Neural cell (in vitro differentiated cells): Measurements from ENCODE around the gene CTRB2. TPM values are rescaled to one million over a fixed set of nuclear protein-coding genes. Genes with fewer than 3 reads are reported as not detected.

Experiments
- H2AFZ ChIP-seq: fragments of 200-600, 300-800 bp; sonication (generic), shearing (Covaris generic); 2 replicates; pipeline ENCODE4 v1.6.0; 2014; ENCODE audit warnings: low read depth, mild to moderate bottlenecking, antibody characterized with exemption, low read length, moderate library complexity
- H3F3A ChIP-seq: fragments of 200-600 bp; shearing (Covaris generic); 2 replicates; pipeline ENCODE4 v1.6.1; 2016; ENCODE audit warnings: mild to moderate bottlenecking, moderate library complexity, mixed read lengths, antibody characterized with exemption, low read length; ENCODE audit not compliant: insufficient read depth, poor library complexity, severe bottlenecking
- H3K27ac ChIP-seq: fragments of 200-600, 300-800 bp; sonication (generic), shearing (Covaris generic); 2 replicates; pipeline ENCODE4 v1.5.1; 2014; ENCODE audit warnings: mild to moderate bottlenecking, low read length, moderate library complexity
- H3K27me3 ChIP-seq: fragments of 300-800, 200-600 bp; sonication (generic), shearing (Covaris generic); 2 replicates; pipeline ENCODE4 v1.6.0; 2014; ENCODE audit warnings: mild to moderate bottlenecking, low read depth, low read length, moderate library complexity; ENCODE audit not compliant: insufficient read depth
- H3K36me3 ChIP-seq: fragments of 300-800, 200-600 bp; sonication (generic), shearing (Covaris generic); 2 replicates; pipeline ENCODE4 v1.5.1; 2014; ENCODE audit warnings: mild to moderate bottlenecking, antibody characterized with exemption, low read length, moderate library complexity; ENCODE audit not compliant: insufficient read depth
- H3K4me2 ChIP-seq: fragments of 300-800, 200-600 bp; sonication (generic), shearing (Covaris generic); 2 replicates; pipeline ENCODE4 v1.6.0; 2014; ENCODE audit warnings: mild to moderate bottlenecking, low read length
- H3K4me3 ChIP-seq: fragments of 300-800, 200-600 bp; sonication (generic), shearing (Covaris generic); 2 replicates; pipeline ENCODE4 v1.5.1; 2014; ENCODE audit warnings: mild to moderate bottlenecking, low read length, moderate library complexity
- H3K79me2 ChIP-seq: fragments of 200-600 bp; shearing (Covaris generic); replicated peaks from 2 replicates; pipeline ENCODE4 v1.6.0; 2014; ENCODE audit warnings: mild to moderate bottlenecking, low read length, moderate library complexity; ENCODE audit not compliant: insufficient read depth
- H3K9ac ChIP-seq: fragments of 300-800, 200-600 bp; sonication (generic), shearing (Covaris generic); 2 replicates; pipeline ENCODE4 v1.6.1; 2016; ENCODE audit warnings: mild to moderate bottlenecking, low read length, mixed read lengths
- H3K9me2 ChIP-seq: fragments of 200-600 bp; shearing (Covaris generic); 2 replicates; pipeline ENCODE4 v1.6.1; 2016; ENCODE audit warnings: mild to moderate bottlenecking, low read length, mixed read lengths; ENCODE audit not compliant: insufficient read depth
- H3K9me3 ChIP-seq: fragments of 200-600, 300-800 bp; sonication (generic), shearing (Covaris generic); 2 replicates; pipeline ENCODE4 v1.6.1; 2016; ENCODE audit warnings: mild to moderate bottlenecking, mixed run types, low read length, moderate library complexity, mixed read lengths
- H4K20me1 ChIP-seq: fragments of 200-600 bp; shearing (Covaris generic); 2 replicates; pipeline ENCODE4 v1.6.1; 2016; ENCODE audit warnings: mild to moderate bottlenecking, mixed run types; ENCODE audit not compliant: insufficient read depth
- EP300 ChIP-seq: fragments of 450-650 bp; conservative IDR thresholded peaks from 2 replicates; pipeline ENCODE4 v1.6.1; 2014; ENCODE audit warnings: antibody characterized with exemption, mild to moderate bottlenecking, moderate library complexity; ENCODE audit not compliant: poor library complexity, severe bottlenecking
- EZH2 ChIP-seq: fragments of 200-600, 300-800 bp; shearing (Covaris generic), sonication (generic); IDR thresholded peaks from 2 replicates; pipeline ENCODE4 v1.6.1; 2014; ENCODE audit warnings: antibody characterized with exemption, low read length, borderline replicate concordance, mild to moderate bottlenecking; ENCODE audit not compliant: insufficient read depth, poor library complexity, severe bottlenecking
- MXI1 ChIP-seq: fragments of 450-650 bp; conservative IDR thresholded peaks from 2 replicates; pipeline ENCODE4 v1.6.1; 2014; ENCODE audit warnings: antibody characterized with exemption, mild to moderate bottlenecking; ENCODE audit not compliant: poor library complexity, severe bottlenecking
- POLR2AphosphoS5 ChIP-seq: IDR thresholded peaks from 2 replicates; pipeline ENCODE4 v1.6.1; 2012
- RAD21 ChIP-seq: fragments of 450-650 bp; conservative IDR thresholded peaks from 2 replicates; pipeline ENCODE4 v1.6.1; 2014; ENCODE audit warnings: antibody characterized with exemption, mild to moderate bottlenecking, moderate library complexity
- SMC3 ChIP-seq: fragments of 450-650 bp; conservative IDR thresholded peaks from 2 replicates; pipeline ENCODE4 v1.6.1; 2014; ENCODE audit warnings: antibody characterized with exemption, mild to moderate bottlenecking, moderate library complexity; ENCODE audit not compliant: poor library complexity
- TAF1 ChIP-seq: IDR thresholded peaks from 2 replicates; pipeline ENCODE4 v1.6.1; 2012; ENCODE audit warnings: low read depth
- polyA plus RNA-seq: library from polyadenylated mRNA; depleted of rRNA; stranded (reverse); fragments of >200 nt; gene quantifications from 2 replicates; pipeline ENCODE4 v1.2.3, GENCODE V29; 2014
- TF ChIP-seq, protein P1 (sequence below): fragments of 450-650 bp; IDR thresholded peaks from 2 replicates; pipeline ENCODE4 v1.5.1; 2014; ENCODE audit warnings: antibody characterized with exemption, mild to moderate bottlenecking, moderate library complexity; ENCODE audit not compliant: poor library complexity, severe bottlenecking
- TF ChIP-seq, protein P2 (sequence below): IDR thresholded peaks from 2 replicates; pipeline ENCODE4 v1.6.1; 2012; ENCODE audit warnings: borderline replicate concordance

CTRB2 gene
- polyA plus RNA-seq, 1 donor from 2014 or later: not detected

DNA sequence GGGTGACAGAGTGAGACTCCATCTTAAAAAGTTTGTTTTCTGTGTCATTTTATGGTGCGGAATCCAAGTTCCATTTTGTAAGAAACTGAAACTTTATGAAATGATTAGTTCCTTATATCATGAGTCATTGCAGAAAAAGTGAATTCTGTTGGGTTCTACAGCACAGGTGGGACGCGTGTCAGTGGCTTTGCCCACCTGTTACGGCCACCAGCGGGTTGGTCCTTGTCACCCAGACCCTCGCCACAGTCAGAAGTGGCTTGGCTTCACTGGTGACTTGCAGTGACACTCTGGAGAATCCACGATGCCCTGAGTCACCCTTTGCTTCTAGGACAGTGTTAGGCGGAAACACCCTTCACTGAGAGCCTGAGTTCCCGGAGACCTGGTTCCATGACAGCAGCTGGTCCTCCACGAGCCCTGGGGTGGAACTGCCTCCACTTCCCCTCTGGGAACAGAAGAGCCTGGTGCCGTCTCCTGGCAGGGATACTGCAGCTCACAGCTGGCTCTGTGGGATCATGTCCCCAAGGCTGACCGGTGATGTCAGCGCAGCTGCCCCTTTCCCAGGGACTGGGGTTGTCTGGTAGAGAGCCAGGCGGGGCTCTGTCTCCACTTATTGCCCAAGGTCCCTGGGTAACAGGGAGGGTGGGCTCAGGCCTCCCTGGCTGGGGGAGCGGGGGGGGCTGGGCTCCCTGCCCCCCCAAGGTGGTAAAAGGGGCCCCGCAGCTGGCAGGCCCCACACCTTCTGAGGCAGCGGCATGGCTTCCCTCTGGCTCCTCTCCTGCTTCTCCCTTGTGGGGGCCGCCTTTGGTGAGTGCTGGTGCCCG lies 11.5 kb upstream of the CTRB2 start, which contains the start of gene CTRB1:
Gene CTRB1, plus strand, starts transcription at position 733 of the 821 bp plus-strand sequence. Its CDS starts 20 bp downstream, at position 753.
- H3K9me3 ChIP-seq: no peaks in the 10 kb centered on the region
- TF ChIP-seq MXI1: no peak
- TF ChIP-seq, protein P1, sequence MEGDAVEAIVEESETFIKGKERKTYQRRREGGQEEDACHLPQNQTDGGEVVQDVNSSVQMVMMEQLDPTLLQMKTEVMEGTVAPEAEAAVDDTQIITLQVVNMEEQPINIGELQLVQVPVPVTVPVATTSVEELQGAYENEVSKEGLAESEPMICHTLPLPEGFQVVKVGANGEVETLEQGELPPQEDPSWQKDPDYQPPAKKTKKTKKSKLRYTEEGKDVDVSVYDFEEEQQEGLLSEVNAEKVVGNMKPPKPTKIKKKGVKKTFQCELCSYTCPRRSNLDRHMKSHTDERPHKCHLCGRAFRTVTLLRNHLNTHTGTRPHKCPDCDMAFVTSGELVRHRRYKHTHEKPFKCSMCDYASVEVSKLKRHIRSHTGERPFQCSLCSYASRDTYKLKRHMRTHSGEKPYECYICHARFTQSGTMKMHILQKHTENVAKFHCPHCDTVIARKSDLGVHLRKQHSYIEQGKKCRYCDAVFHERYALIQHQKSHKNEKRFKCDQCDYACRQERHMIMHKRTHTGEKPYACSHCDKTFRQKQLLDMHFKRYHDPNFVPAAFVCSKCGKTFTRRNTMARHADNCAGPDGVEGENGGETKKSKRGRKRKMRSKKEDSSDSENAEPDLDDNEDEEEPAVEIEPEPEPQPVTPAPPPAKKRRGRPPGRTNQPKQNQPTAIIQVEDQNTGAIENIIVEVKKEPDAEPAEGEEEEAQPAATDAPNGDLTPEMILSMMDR: no peak
- no peak for TF ChIP-seq RAD21
- TF ChIP-seq EZH2: no peak
- no peak for TF ChIP-seq EP300
- TF ChIP-seq, protein P2, sequence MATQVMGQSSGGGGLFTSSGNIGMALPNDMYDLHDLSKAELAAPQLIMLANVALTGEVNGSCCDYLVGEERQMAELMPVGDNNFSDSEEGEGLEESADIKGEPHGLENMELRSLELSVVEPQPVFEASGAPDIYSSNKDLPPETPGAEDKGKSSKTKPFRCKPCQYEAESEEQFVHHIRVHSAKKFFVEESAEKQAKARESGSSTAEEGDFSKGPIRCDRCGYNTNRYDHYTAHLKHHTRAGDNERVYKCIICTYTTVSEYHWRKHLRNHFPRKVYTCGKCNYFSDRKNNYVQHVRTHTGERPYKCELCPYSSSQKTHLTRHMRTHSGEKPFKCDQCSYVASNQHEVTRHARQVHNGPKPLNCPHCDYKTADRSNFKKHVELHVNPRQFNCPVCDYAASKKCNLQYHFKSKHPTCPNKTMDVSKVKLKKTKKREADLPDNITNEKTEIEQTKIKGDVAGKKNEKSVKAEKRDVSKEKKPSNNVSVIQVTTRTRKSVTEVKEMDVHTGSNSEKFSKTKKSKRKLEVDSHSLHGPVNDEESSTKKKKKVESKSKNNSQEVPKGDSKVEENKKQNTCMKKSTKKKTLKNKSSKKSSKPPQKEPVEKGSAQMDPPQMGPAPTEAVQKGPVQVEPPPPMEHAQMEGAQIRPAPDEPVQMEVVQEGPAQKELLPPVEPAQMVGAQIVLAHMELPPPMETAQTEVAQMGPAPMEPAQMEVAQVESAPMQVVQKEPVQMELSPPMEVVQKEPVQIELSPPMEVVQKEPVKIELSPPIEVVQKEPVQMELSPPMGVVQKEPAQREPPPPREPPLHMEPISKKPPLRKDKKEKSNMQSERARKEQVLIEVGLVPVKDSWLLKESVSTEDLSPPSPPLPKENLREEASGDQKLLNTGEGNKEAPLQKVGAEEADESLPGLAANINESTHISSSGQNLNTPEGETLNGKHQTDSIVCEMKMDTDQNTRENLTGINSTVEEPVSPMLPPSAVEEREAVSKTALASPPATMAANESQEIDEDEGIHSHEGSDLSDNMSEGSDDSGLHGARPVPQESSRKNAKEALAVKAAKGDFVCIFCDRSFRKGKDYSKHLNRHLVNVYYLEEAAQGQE: no peak
- no peak for TF ChIP-seq TAF1
- no peak for TF ChIP-seq POLR2AphosphoS5
- no peak for TF ChIP-seq SMC3
- H3K27ac ChIP-seq: no peak within 1 kb of the TSS
- H3K9ac ChIP-seq: no peak within 1 kb of the TSS
- H3K4me2 ChIP-seq: no peak within 1 kb of the TSS
- H3K4me3 ChIP-seq: no peak within 1 kb of the TSS
- no peaks in the 10 kb centered on the region for H3K9me2 ChIP-seq
- H3K79me2 ChIP-seq: no peaks in the 10 kb centered on the region
- H2AFZ ChIP-seq: no peak within 1 kb of the TSS
- H3K36me3 ChIP-seq: no peaks in the 10 kb centered on the region
- no peaks in the 10 kb centered on the region for H4K20me1 ChIP-seq
- no peaks in the 10 kb centered on the region for H3K27me3 ChIP-seq
- H3F3A ChIP-seq: no peaks in the 10 kb centered on the region

DNA sequence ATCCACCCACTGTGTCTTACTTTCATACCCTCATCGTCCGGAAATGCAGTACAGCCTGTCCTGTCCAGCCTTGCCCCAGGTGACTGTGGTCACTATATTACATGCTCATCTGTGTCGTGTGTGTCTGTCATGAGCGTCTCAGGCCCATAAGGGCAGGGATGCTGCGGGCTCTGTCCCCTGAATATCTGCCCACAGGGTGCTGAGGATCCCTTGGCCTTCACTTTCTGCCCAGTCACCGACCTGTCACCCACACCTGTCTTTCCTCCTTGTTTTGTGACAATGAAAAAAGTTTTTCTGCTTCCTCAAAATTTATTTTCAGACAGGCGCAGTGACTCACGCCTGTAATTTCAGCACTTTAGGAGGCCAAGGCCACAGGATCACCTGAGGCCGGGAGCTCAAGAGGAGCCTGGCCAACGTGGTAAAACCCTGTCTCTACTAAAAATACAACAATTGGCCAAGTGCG lies 10.5 kb upstream of the CTRB2 start:
- Histone ChIP-seq H3K9ac (no peak overlapping the region), H3K27ac (no peak overlapping the region), H3K79me2 (no peaks in the 10 kb centered on the region), H3K9me2 (no peaks in the 10 kb centered on the region), H3K4me3 (no peak overlapping the region), H3K27me3 (no peaks in the 10 kb centered on the region), H3F3A (no peaks in the 10 kb centered on the region), H3K4me2 (no peak overlapping the region), H3K36me3 (no peaks in the 10 kb centered on the region), H3K9me3 (no peaks in the 10 kb centered on the region), H4K20me1 (no peaks in the 10 kb centered on the region), H2AFZ (no peak overlapping the region)
- no peak for TF ChIP-seq POLR2AphosphoS5
